Erythroblast (primary cell): Measurements from ENCODE around the gene NAALAD2.

Source experiments
- GATA1 ChIP-seq: IDR thresholded peaks from 2 replicates; pipeline ENCODE4 v1.6.1; 2011; ENCODE audit warnings: low read depth, mild to moderate bottlenecking, control low read depth, low read length, moderate library complexity
- POLR2A ChIP-seq: IDR thresholded peaks from 2 replicates; pipeline ENCODE4 v1.6.1; 2011; ENCODE audit warnings: mild to moderate bottlenecking, low read length

- TF ChIP-seq POLR2A, result no peak
- TF ChIP-seq GATA1, result no peak
Observed at GRCh38 chr11:90187839-90188238, 53.4 kb downstream of the NAALAD2 start.
